Heart right ventricle (tissue), 16 donors: Measurements from ENCODE around the gene LRRC23. TPM values are rescaled to one million over a fixed set of nuclear protein-coding genes. Genes with fewer than 3 reads are reported as not detected.

ENCODE experiments used
- ATAC-seq, 8 donors: fragments of 200-7000 bp; cut with Tn5 transposase; one replicate each; pipeline ENCODE4 v1.9.1; 2020; ENCODE audit warnings: mild to moderate bottlenecking in 8 of 8, moderate library complexity in 8 of 8, moderate number of reproducible peaks in 1 of 8
- DNase-seq, 2 donors: peaks; one replicate each; pipeline ENCODE4 v3.0.0-alpha.2; 2020
- H3K27ac ChIP-seq, 10 donors: fragments of 200-600 bp; sonication (generic) in 2 of 10; one replicate each; pipeline versions ENCODE4 v1.5.0 to v1.8.0; 2020 to 2022; ENCODE audit warnings: mild to moderate bottlenecking in 3 of 10
- H3K27me3 ChIP-seq, 7 donors: fragments of 200-600 bp; one replicate each; pipeline ENCODE4 v1.8.0; 2021 to 2022; ENCODE audit warnings: mild to moderate bottlenecking in 2 of 7
- H3K36me3 ChIP-seq, 9 donors: fragments of 200-600 bp; sonication (generic) in 1 of 9; one replicate each; pipeline versions ENCODE4 v1.5.0 to v1.8.0; 2020 to 2022; ENCODE audit warnings: mild to moderate bottlenecking in 2 of 9
- H3K4me1 ChIP-seq, 9 donors: fragments of 200-600 bp; sonication (generic) in 1 of 9; one replicate each; pipeline versions ENCODE4 v1.5.0 to v1.8.0; 2020 to 2022; ENCODE audit warnings: mild to moderate bottlenecking in 4 of 9
- H3K4me3 ChIP-seq, 10 donors: fragments of 200-600 bp; sonication (generic) in 2 of 10; one replicate each; pipeline versions ENCODE4 v1.5.0 to v1.8.0; 2020 to 2022; ENCODE audit warnings: mild to moderate bottlenecking in 7 of 10, moderate library complexity in 2 of 10
- H3K9me3 ChIP-seq, 11 donors: fragments of 200-600 bp in 10 of 11; sonication (generic) in 2 of 11; one replicate each; pipeline versions ENCODE4 v1.5.0 to v1.8.0; 2013 to 2022; ENCODE audit warnings: mild to moderate bottlenecking in 2 of 11, control low read depth in 1 of 11, moderate library complexity in 1 of 11
- WGBS, 2 donors: extraction: QIAGEN DNeasy Blood & Tissue Kit; methylation state at CpG; one replicate each; pipeline ENCODE4 v1.1.7; 2013; ENCODE audit warnings: inconsistent platforms in 1 of 2; 5-methylcytosine and 5-hydroxymethylcytosine counted together
- intact Hi-C, 10 donors: fragments of 100-400 bp; cut with DNase I; formaldehyde crosslinking; loops; one replicate each; pipeline versions ENCODE4 v1.11.1 to v1.14.2; 2022
- polyA plus RNA-seq, 2 donors: library from polyadenylated mRNA; stranded (reverse); fragments of 200-250 nt; gene quantifications; one replicate each; pipeline ENCODE4 v1.2.3, GENCODE V29; 2013
- total RNA-seq, 10 donors: library from RNA; stranded (reverse); fragmentation: NEBNext Ultra II Directional in 3 of 10; extraction: Animal tissue kit (Norgen Biotek cat#: 25700) in 3 of 10; gene quantifications; one replicate each; pipeline versions ENCODE4 v1.2.1 to v1.2.4, GENCODE V29; 2021 to 2023
- TF ChIP-seq, protein P1 (sequence below), 9 donors: fragments of 200-600 bp; sonication (generic) in 2 of 9; IDR thresholded peaks; one replicate each; pipeline versions ENCODE4 v1.5.0 to v1.8.0; 2021 to 2022; ENCODE audit warnings: antibody characterized with exemption in 9 of 9, mild to moderate bottlenecking in 5 of 9, moderate library complexity in 1 of 9
- donor health status: Arrhythmogenic right ventricular cardiomyopathy.
- donor health status: ischemic (EF 13 %, LVEDD 7.1; RV severe dilation, severe dysfunction).
- donor health status: healthy with polysubstance abuse.
- donor health status: DM: no; HTN: yes; CAD: no.
- donor health status: DM: no; HTN: no; CAD: no.
- donor health status: ischemic (EF 25% LVEDD 6.9; RV normal size, moderate dysfunction).
- donor health status: ischemic (EF 25% LVEDD 5.7; RV mildly dilated, moderate dysfunction).
- donor health status: healthy.
- donor health status: DM: yes; HTN: yes; CAD: no.
- donor health status: Ischemic cardiomyopathy.
- donor health status: ischemic (EF 35%, LVEDD 5.7; RV mildly dilated, moderate dysfunction).
- donor health status: nonischemic (EF 11% LVEDD 7.7; RV severe dilation, severe dysfunction).
- donor health status: DM: yes; HTN: yes; CAD: no.
- donor health status: PGD.
- donor health status: ischemic (EF 29% LVEDD 5.4; RV normal size, mild dysfunction).
- donor health status: nonischemic (EF 23%, LVEDD 6.1; RV moderate dilation, normal function).

Gene LRRC23
- total and polyA plus RNA-seq, 12 donors: 6.5 to 16.6 (median 11.9) TPM

DNA sequence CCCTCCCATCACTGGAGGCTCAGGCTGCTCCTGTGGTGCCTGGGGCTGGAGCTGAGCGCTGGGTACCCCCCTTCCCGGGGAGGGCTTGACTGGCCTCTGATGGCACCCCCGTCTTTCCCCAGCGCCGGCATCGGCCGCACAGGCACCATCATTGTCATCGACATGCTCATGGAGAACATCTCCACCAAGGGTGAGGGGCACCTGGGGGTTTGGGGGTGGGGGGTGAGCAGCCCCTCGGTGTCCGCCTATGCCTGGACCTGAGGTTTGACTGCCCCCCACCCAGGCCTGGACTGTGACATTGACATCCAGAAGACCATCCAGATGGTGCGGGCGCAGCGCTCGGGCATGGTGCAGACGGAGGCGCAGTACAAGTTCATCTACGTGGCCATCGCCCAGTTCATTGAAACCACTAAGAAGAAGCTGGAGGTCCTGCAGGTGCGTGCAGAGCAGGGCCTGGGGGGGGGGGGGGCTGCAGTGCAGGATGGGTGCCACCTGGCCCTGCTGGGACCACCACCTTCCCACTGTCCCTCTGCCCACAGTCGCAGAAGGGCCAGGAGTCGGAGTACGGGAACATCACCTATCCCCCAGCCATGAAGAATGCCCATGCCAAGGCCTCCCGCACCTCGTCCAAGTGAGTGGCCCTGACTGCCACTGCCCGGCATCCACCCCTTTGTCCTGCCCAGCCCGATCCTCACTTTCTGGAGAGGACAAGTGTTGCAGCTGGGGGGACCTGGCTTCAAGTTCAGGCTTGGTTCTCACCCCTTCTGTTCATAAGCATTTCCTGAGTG lies 55.4 kb downstream of the LRRC23 start:
- ATAC-seq (no peak), DNase-seq (no peak)
- WGBS, 2 donors: 91 to 92% methylated on average over 26 of the region's 26 CpGs
- TF ChIP-seq, protein P1, sequence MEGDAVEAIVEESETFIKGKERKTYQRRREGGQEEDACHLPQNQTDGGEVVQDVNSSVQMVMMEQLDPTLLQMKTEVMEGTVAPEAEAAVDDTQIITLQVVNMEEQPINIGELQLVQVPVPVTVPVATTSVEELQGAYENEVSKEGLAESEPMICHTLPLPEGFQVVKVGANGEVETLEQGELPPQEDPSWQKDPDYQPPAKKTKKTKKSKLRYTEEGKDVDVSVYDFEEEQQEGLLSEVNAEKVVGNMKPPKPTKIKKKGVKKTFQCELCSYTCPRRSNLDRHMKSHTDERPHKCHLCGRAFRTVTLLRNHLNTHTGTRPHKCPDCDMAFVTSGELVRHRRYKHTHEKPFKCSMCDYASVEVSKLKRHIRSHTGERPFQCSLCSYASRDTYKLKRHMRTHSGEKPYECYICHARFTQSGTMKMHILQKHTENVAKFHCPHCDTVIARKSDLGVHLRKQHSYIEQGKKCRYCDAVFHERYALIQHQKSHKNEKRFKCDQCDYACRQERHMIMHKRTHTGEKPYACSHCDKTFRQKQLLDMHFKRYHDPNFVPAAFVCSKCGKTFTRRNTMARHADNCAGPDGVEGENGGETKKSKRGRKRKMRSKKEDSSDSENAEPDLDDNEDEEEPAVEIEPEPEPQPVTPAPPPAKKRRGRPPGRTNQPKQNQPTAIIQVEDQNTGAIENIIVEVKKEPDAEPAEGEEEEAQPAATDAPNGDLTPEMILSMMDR (IDR thresholded peaks at IDR 0.05): no peak
- Histone ChIP-seq H3K4me1 (peaks cover 16 to 86% (median 56%) of the 10 kb centered on the region in 9 donors), H3K27ac (peak overlapping the region; percentile 31 to 98 (median 86)), H3K36me3 (peaks cover 0 to 59% (median 0%) of the 10 kb centered on the region in 9 donors), H3K4me3 (peak overlapping the region in 6 of 10 donors; percentile 5 to 43 (median 27)), H3K9me3 (no peaks in the 10 kb centered on the region), H3K27me3 (no peaks in the 10 kb centered on the region)
- intact Hi-C loops: loop anchor here in 4 of 10 donors (2.0 to 10.0 kb wide), 6 partner anchors 15 to 155 kb away; partner anchors contain the start of genes LPCAT3 (in 2 of the 4), C12orf57 (in 1 of the 4) and C1R (in 1 of the 4)

DNA sequence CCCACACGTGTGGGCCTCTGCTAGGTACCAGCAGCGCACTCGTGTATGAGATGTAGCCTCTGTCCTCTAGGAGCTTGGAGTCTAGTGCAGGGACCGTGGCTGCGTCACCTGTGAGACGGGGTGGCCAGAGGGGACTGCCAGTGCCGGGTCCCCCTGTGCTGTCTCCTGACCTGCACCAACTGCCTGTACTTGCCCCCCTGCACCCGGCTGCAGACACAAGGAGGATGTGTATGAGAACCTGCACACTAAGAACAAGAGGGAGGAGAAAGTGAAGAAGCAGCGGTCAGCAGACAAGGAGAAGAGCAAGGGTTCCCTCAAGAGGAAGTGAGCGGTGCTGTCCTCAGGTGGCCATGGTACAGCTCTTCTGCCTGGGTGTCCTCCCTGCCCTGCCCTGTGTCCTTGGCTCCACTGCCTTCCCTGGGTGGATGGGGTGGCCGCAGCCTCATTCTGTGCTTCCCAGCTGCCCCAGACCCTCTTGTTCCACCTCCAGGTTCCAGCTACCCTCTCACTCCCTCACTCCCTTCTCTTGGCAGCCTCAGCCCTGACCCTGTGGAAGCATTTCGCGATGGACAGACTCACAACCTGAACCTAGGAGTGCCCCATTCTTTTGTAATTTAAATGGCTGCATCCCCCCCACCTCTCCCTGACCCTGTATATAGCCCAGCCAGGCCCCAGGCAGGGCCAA lies 56.1 kb downstream of the LRRC23 start:
- WGBS, 2 donors: 77 to 84% methylated on average over 13 of the region's 13 CpGs
- TF ChIP-seq, protein P1 (IDR thresholded peaks at IDR 0.05): peak in 4 of 9 donors; percentile 13 to 22 (median 16)
- H3K27me3 ChIP-seq: no peaks in the 10 kb centered on the region
- H3K27ac ChIP-seq: peak overlapping the region in 9 of 10 donors; percentile 73 to 98 (median 82)
- intact Hi-C loops: loop anchor here in 3 of 10 donors (2.0 to 10.0 kb wide), 5 partner anchors 16 to 132 kb away; partner anchors contain the start of genes LPCAT3 (in 2 of the 3), C12orf57 (in 1 of the 3) and C1R (in 1 of the 3)
- H3K4me3 ChIP-seq: peak overlapping the region in 2 of 10 donors; percentile 26 to 37
- H3K9me3 ChIP-seq: no peaks in the 10 kb centered on the region
- no peak for ATAC-seq
- H3K4me1 ChIP-seq: peaks cover 16 to 83% (median 61%) of the 10 kb centered on the region in 9 donors
- peaks cover 0 to 59% (median 4%) of the 10 kb centered on the region in 9 donors for H3K36me3 ChIP-seq
- no peak for DNase-seq

DNA sequence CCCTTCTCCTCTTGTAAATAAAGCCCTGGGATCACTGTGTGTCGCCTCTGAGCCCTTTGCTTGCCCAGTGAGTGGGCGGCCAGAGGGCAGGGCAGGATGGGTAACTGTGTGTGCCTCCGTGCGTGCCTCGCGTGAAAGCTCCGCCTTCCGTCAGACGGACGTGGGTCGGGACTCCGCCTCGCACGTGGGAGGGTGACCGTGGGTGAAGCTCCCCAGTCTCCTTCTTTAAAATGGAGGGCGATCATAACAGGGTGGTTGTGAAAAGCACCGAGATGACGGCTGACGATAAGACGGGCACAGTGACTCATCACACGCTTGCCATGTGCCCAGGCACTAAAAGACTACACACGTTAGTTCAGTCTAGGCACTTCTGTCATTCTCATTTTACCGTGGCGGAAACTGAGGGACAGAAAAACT lies 56.7 kb downstream of the LRRC23 start:
- peaks cover 16 to 77% (median 61%) of the 10 kb centered on the region in 9 donors for H3K4me1 ChIP-seq
- intact Hi-C loops: loop anchor here in 3 of 10 donors (2.0 to 10.0 kb wide), 5 partner anchors 16 to 131 kb away; partner anchors contain the start of genes LPCAT3 (in 2 of the 3), C12orf57 (in 1 of the 3) and C1R (in 1 of the 3)
- no peaks in the 10 kb centered on the region for H3K27me3 ChIP-seq
- peak overlapping the region; percentile 25 to 98 (median 82) for H3K27ac ChIP-seq
- ATAC-seq (peak in 7 of 8 donors; percentile 3 to 27 (median 14)), DNase-seq (peak; percentile 50 to 66)
- H3K36me3 ChIP-seq: peaks cover 0 to 59% (median 7%) of the 10 kb centered on the region in 9 donors
- H3K9me3 ChIP-seq: no peaks in the 10 kb centered on the region
- 54 to 55% methylated on average over 24 of the region's 24 CpGs for WGBS, 2 donors
- peak overlapping the region in 7 of 10 donors; percentile 21 to 37 (median 33) for H3K4me3 ChIP-seq
- TF ChIP-seq, protein P1 (IDR thresholded peaks at IDR 0.05): no peak
